PC-3 (cell line): ENCODE data around the gene COL8A2. TPM values are rescaled to one million over a fixed set of nuclear protein-coding genes. Genes with fewer than 3 reads are reported as not detected.

Source experiments
- ATAC-seq: fragments of 200-7000 bp; cut with Tn5 transposase; 2 replicates; pipeline ENCODE4 v1.9.1; 2020; ENCODE audit warnings: mild to moderate bottlenecking, moderate library complexity
- BruUV-seq: library from RNA; stranded (reverse); fragments of 400-500 nt; replicated peaks from 2 replicates; lab custom pipeline; 2021; lab: Mats Ljungman, UMichigan
- CTCF ChIA-PET: fragments of 300-600 bp; sonication (Branson Sonifier 250); formaldehyde crosslinking; loops from one replicate; lab custom pipeline; 2022; ENCODE audit warnings: antibody characterized with exemption; lab: Charles Lee
- POLR2A ChIA-PET: fragments of 300-600 bp; sonication (Branson Sonifier 250); formaldehyde crosslinking; loops from one replicate; lab custom pipeline; 2022; ENCODE audit warnings: antibody characterized with exemption; ENCODE audit not compliant: unreplicated experiment; lab: Charles Lee
- DNase-seq: peaks from one replicate; pipeline ENCODE4 v3.0.0-alpha.2; 2015
- H2AFZ ChIP-seq: fragments of 300-600 bp; sonication (generic); 2 replicates; pipeline ENCODE4 v1.6.0; 2016; ENCODE audit warnings: antibody characterized with exemption, low read length
- H3F3A ChIP-seq: fragments of 300-600 bp; sonication (generic); one replicate; pipeline ENCODE4 v1.6.0; 2017; ENCODE audit warnings: antibody characterized with exemption, low read length, control low read depth, mild to moderate bottlenecking; ENCODE audit not compliant: unreplicated experiment
- H3K27ac ChIP-seq: fragments of 300-600 bp; sonication (generic); 2 replicates; pipeline ENCODE4 v1.5.1; 2016; ENCODE audit warnings: mild to moderate bottlenecking, low read length
- H3K27me3 ChIP-seq: fragments of 300-600 bp; sonication (generic); 2 replicates; pipeline ENCODE4 v1.6.1; 2016; ENCODE audit warnings: low read length, mixed read lengths
- H3K36me3 ChIP-seq: fragments of 300-600 bp; sonication (generic); 2 replicates; pipeline ENCODE4 v1.6.1; 2016; ENCODE audit warnings: low read depth, mixed run types, low read length, mixed read lengths
- H3K4me1 ChIP-seq: fragments of 300-600 bp; sonication (generic); 2 replicates; pipeline ENCODE4 v1.5.1; 2016; ENCODE audit warnings: low read length; ENCODE audit not compliant: insufficient read depth
- H3K4me2 ChIP-seq: fragments of 300-600 bp; sonication (generic); 2 replicates; pipeline ENCODE4 v1.6.0; 2016; ENCODE audit warnings: low read length
- H3K4me3 ChIP-seq: fragments of 300-600 bp; sonication (generic); 2 replicates; pipeline ENCODE4 v1.5.1; 2016; ENCODE audit warnings: mild to moderate bottlenecking, low read length, mixed read lengths
- H3K79me2 ChIP-seq: fragments of 300-600 bp; sonication (generic); 2 replicates; pipeline ENCODE4 v1.6.1; 2017; ENCODE audit warnings: low read length, mixed read lengths
- H3K9ac ChIP-seq: fragments of 300-600 bp; sonication (generic); 2 replicates; pipeline ENCODE4 v1.6.0; 2016; ENCODE audit warnings: mild to moderate bottlenecking, low read length
- H3K9me2 ChIP-seq: fragments of 300-600 bp; sonication (generic); replicated peaks from 2 replicates; pipeline ENCODE4 v1.6.1; 2016; ENCODE audit warnings: mixed run types, low read length, mixed read lengths
- H3K9me3 ChIP-seq: fragments of 300-600 bp; sonication (generic); 2 replicates; pipeline ENCODE4 v1.6.1; 2016; ENCODE audit warnings: low read length, mixed read lengths
- H4K20me1 ChIP-seq: fragments of 300-600 bp; sonication (generic); 2 replicates; pipeline ENCODE4 v1.6.1; 2016; ENCODE audit warnings: low read length, mixed read lengths
- EZH2 ChIP-seq: fragments of 300-600 bp; sonication (generic); IDR thresholded peaks from one replicate; pipeline ENCODE4 v1.6.1; 2017; ENCODE audit warnings: antibody characterized with exemption, mild to moderate bottlenecking, low read length; ENCODE audit not compliant: unreplicated experiment
- EZH2phosphoT487 ChIP-seq: fragments of 300-600 bp; sonication (generic); IDR thresholded peaks from 2 replicates; pipeline ENCODE4 v1.6.1; 2018; ENCODE audit warnings: mild to moderate bottlenecking, antibody characterized with exemption, low read length, borderline replicate concordance
- intact Hi-C: fragments of 100-400 bp; cut with micrococcal nuclease; formaldehyde crosslinking; loops from 2 replicates; pipeline ENCODE4 v1.9.0; 2023
- total RNA-seq: library from RNA; depleted of rRNA; stranded (reverse); fragments of >200 nt; gene quantifications from 2 replicates; pipeline ENCODE4 v1.2.3, GENCODE V29; 2014
- TF ChIP-seq, protein P1 (sequence below): fragments of 300-600 bp; sonication (generic); conservative IDR thresholded peaks from 2 replicates; pipeline ENCODE4 v1.5.1; 2017; ENCODE audit warnings: antibody characterized with exemption, low read depth, mild to moderate bottlenecking, low read length

The COL8A2 gene
- total RNA-seq, 1 experiment from 2014 or later, result 0.26 TPM

- DNase-seq (no peak), ATAC-seq (no peak)
- Histone ChIP-seq H3K4me2 (no peak overlapping the region), H3K79me2 (no peaks in the 10 kb centered on the region), H3K9me3 (no peaks in the 10 kb centered on the region), H3K36me3 (no peaks in the 10 kb centered on the region), H3K4me3 (no peak overlapping the region), H2AFZ (no peak overlapping the region), H3F3A (no peaks in the 10 kb centered on the region), H3K9ac (no peak overlapping the region), H3K9me2 (no peaks in the 10 kb centered on the region), H3K27me3 (no peaks in the 10 kb centered on the region), H4K20me1 (no peaks in the 10 kb centered on the region), H3K4me1 (peaks cover 14% of the 10 kb centered on the region), H3K27ac (no peak overlapping the region)
- ChIA-PET CTCF (no interaction called here), POLR2A (no interaction called here)
- intact Hi-C loops, result no loop called here
- BruUV-seq, result no TSS peak
- no peak for TF ChIP-seq EZH2
- TF ChIP-seq, protein P1, sequence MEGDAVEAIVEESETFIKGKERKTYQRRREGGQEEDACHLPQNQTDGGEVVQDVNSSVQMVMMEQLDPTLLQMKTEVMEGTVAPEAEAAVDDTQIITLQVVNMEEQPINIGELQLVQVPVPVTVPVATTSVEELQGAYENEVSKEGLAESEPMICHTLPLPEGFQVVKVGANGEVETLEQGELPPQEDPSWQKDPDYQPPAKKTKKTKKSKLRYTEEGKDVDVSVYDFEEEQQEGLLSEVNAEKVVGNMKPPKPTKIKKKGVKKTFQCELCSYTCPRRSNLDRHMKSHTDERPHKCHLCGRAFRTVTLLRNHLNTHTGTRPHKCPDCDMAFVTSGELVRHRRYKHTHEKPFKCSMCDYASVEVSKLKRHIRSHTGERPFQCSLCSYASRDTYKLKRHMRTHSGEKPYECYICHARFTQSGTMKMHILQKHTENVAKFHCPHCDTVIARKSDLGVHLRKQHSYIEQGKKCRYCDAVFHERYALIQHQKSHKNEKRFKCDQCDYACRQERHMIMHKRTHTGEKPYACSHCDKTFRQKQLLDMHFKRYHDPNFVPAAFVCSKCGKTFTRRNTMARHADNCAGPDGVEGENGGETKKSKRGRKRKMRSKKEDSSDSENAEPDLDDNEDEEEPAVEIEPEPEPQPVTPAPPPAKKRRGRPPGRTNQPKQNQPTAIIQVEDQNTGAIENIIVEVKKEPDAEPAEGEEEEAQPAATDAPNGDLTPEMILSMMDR, result no peak
- TF ChIP-seq EZH2phosphoT487, result no peak
Measured at GRCh38 chr1:36111151-36111550, 13.9 kb downstream of the COL8A2 start.

DNA sequence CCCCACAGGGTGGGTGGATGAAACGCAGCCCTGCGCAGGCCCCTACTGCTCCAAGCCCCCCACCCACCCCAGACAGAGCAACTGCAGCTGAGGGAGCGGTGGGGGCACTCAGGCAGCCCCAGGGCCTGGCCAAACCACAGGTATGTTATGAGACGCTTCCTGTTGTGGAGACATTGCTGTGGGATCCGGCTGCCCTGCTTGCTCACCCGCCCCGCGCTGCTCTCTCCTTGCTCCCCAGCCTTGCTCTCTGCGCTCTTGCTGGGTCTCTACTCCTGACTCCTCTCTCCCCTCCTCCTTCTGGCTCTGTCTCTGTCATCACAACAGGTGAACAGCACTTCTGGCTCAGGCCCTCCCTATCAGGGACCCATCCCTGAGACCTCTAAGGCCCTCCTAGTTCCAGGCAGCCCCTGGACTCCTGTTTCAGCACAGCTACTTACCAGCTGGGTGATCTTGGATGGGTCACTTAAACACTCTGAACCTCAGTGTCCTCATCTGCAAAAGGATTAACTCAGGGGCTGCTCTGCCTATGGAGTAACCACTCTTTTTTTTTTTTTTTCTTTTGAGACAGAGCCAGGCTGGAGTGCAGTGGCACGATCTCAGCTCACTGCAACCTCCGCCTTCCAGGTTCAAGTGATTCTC lies 15.9 kb downstream of the COL8A2 start:
- DNase-seq, result peak; percentile 73
- TF ChIP-seq, protein P1, result no peak
- TF ChIP-seq EZH2, result no peak
- ATAC-seq, result peak; percentile 98
- peak overlapping the region; percentile 85 for H2AFZ ChIP-seq
- H3K9ac ChIP-seq, result no peak overlapping the region
- no peaks in the 10 kb centered on the region for H3K27me3 ChIP-seq
- no peaks in the 10 kb centered on the region for H3K79me2 ChIP-seq
- H3K4me3 ChIP-seq, result no peak overlapping the region
- peaks cover 14% of the 10 kb centered on the region for H3K4me1 ChIP-seq
- H3K36me3 ChIP-seq, result no peaks in the 10 kb centered on the region
- intact Hi-C loops, result no loop called here
- H3K27ac ChIP-seq, result no peak overlapping the region
- H3K4me2 ChIP-seq, result peak overlapping the region; percentile 64
- ChIA-PET POLR2A (no interaction called here), CTCF (no interaction called here)
- no peaks in the 10 kb centered on the region for H3K9me3 ChIP-seq
- BruUV-seq, result no TSS peak
- no peaks in the 10 kb centered on the region for H4K20me1 ChIP-seq
- H3K9me2 ChIP-seq, result no peaks in the 10 kb centered on the region
- no peaks in the 10 kb centered on the region for H3F3A ChIP-seq

DNA sequence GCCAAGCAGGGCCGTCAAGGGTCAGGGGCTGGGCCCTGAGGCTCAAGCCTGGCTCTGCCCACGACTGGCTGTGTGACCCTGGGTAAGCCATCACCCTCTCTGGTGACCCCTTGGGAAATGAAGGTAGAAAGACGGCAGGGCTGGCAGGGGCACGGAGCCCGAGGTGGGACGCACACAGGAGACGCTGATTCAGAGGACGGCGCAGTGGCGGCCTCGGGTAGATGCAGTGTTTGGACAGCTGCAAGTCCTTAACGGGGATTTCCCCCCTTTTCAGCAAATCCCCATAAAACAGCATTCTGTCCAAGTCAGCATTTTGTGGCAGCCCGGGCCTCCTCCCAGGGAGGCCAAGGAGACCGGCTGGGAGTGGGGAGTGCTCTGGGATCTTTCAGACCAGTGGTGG lies 16.7 kb downstream of the COL8A2 start:
- H2AFZ ChIP-seq, result 0 out of 2 replicates have a peak overlapping the region, but pooled peaks have one; percentile 85
- intact Hi-C loops, result no loop called here
- POLR2A ChIA-PET, result no interaction called here
- H3K9ac ChIP-seq, result no peak overlapping the region
- H3K4me1 ChIP-seq, result peaks cover 14% of the 10 kb centered on the region
- H4K20me1 ChIP-seq, result no peaks in the 10 kb centered on the region
- BruUV-seq, result no TSS peak
- CTCF ChIA-PET, result no interaction called here
- ATAC-seq (peak; percentile 8), DNase-seq (no peak)
- H3F3A ChIP-seq, result no peaks in the 10 kb centered on the region
- no peak overlapping the region for H3K27ac ChIP-seq
- H3K79me2 ChIP-seq, result no peaks in the 10 kb centered on the region
- H3K4me3 ChIP-seq, result no peak overlapping the region
- H3K4me2 ChIP-seq, result peak overlapping the region; percentile 64
- no peaks in the 10 kb centered on the region for H3K27me3 ChIP-seq
- no peaks in the 10 kb centered on the region for H3K9me3 ChIP-seq
- H3K36me3 ChIP-seq, result no peaks in the 10 kb centered on the region
- no peaks in the 10 kb centered on the region for H3K9me2 ChIP-seq
- TF ChIP-seq, protein P1, result no peak
- TF ChIP-seq EZH2 (no peak), EZH2phosphoT487 (no peak)
